Prostate gland (tissue), 2 donors: ENCODE data around the gene RNF7.

ENCODE experiments used
- CTCF ChIP-seq, 4 experiments: fragments of 200-600 bp in 2 of 4; fragments of 450-650 bp in 2 of 4; sonication (generic) in 2 of 4; IDR thresholded peaks; 1 replicate in 3 of 4; 2 replicates in 1 of 4; pipeline ENCODE4 v1.5.1; 2016 to 2019; ENCODE audit warnings: antibody characterized with exemption in 4 of 4, mild to moderate bottlenecking in 2 of 4, moderate library complexity in 2 of 4
- POLR2A ChIP-seq: fragments of 450-650 bp; IDR thresholded peaks from one replicate; pipeline ENCODE4 v1.6.1; 2016; ENCODE audit warnings: antibody characterized with exemption, mild to moderate bottlenecking
- POLR2AphosphoS5 ChIP-seq: sonication (generic); formaldehyde crosslinking; IDR thresholded peaks from one replicate; pipeline ENCODE4 v1.6.1; 2017; ENCODE audit warnings: antibody characterized with exemption

- TF ChIP-seq CTCF (IDR thresholded peaks at IDR 0.05) (no peak), POLR2A (no peak), POLR2AphosphoS5 (no peak)
These were observed 2.3 kb downstream of the RNF7 start for GRCh38 chr3:141740349-141740748.
